Measurements from ENCODE around the gene FBXO40. TPM values are rescaled to one million over a fixed set of nuclear protein-coding genes. Genes with fewer than 3 reads are reported as not detected.

Gene FBXO40
- total and polyA plus RNA-seq, 9 of the 15 experiments (the other 6 are each of a cell fraction or from before 2014, with no cell fraction given) = 0.01 to 0.05 (median 0.04) TPM; not detected in 3

- TF ChIP-seq CREBBP (IDR thresholded peaks at IDR 0.05; ENCODE audit: low read depth, low read length) (no peak), MTF1 (CRISPR knock-in tag; IDR thresholded peaks at IDR 0.05; ENCODE audit: borderline replicate concordance) (no peak), SMARCA4 (IDR thresholded peaks at IDR 0.05) (no peak), FOXJ3 (CRISPR knock-in tag; IDR thresholded peaks at IDR 0.05) (no peak), CHD2 (IDR thresholded peaks at IDR 0.05; ENCODE audit: low read depth, low read length) (no peak), ZNF592 (IDR thresholded peaks at IDR 0.05) (no peak), TFAM (CRISPR knock-in tag; conservative IDR thresholded peaks at IDR 0.05) (no peak), PHF21A (IDR thresholded peaks at IDR 0.05; ENCODE audit: borderline replicate concordance, low read depth) (no peak), ZNF707 (CRISPR knock-in tag; conservative IDR thresholded peaks at IDR 0.05) (no peak), ZNF77 (CRISPR knock-in tag; IDR thresholded peaks at IDR 0.05) (no peak), SNAPC5 (CRISPR knock-in tag; IDR thresholded peaks at IDR 0.05) (no peak), ZNF280B (CRISPR knock-in tag; IDR thresholded peaks at IDR 0.05) (no peak), CEBPG (CRISPR knock-in tag; IDR thresholded peaks at IDR 0.05) (no peak), CEBPG (tag; conservative IDR thresholded peaks at IDR 0.05 in 1 of 2, IDR thresholded peaks at IDR 0.05 in 1 of 2) (no peak), PTRF (tag; IDR thresholded peaks at IDR 0.05) (no peak), ARID3A (IDR thresholded peaks at IDR 0.05; ENCODE audit: borderline replicate concordance, low read depth, low read length) (no peak), ZNF431 (CRISPR knock-in tag; IDR thresholded peaks at IDR 0.05) (no peak), IRF2 (CRISPR knock-in tag; IDR thresholded peaks at IDR 0.05) (no peak)
Observed at GRCh38 chr3:121545574-121546455, 47.4 kb upstream of the FBXO40 start, which contains the start of gene POLQ (continued).
